DMS 273 (cell line): Measurements from ENCODE around the gene KCNC4.

ENCODE experiments used
- DNase-seq: peaks from one replicate; lab custom pipeline; 2025; ENCODE audit not compliant: unreplicated experiment; lab: John Stamatoyannopoulos, UW

The KCNC4 gene

DNA sequence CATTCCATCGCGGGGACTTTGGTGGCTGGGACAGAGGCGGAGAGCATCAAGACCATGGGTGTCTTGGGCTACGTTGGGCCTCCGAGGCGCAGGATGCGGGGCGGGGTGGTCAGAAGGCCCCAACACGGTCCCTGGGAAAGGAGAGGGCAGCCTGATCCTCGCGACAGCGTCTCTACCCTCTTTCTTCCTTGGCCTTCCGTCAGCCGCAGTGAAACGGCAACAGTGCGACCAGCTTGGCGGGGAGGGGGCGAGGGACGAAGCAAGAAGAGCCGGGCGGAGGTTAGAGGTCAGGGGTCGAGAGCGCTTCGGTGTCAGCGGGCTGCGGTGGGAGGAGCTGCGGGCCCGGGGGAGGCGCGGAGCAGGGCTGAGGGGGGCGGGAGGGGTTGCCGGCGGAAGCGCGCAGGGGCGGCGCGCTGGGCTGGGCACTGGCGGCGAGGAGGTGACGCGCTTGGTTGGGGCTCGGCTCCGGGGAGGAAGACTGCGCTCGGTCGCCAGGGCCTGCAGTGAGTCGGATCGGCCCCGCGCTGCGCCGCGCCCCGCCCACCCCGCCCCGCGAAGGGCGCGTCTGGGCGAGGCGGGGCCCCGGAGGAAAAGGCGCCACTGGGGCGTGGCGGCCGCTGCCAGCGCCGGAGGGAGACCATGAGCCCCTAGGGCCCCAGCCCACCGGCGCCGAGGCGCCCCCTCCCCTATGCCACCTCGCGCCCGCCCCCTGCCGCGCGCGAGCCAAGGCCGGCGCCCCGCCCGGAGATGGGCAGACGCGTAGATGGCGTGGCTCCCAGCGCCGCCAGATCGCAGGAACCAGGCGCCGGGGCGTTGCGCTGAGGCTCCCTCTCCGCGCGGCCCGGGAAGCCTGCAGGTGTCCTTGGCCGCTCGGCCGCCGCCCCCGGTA is at the start of gene KCNC4:
Gene KCNC4, plus strand, starts transcription at position 600 of the 889 bp plus-strand sequence. CDS start 1,186 bp downstream, outside the sequence.
- peak; percentile 92 for DNase-seq

DNA sequence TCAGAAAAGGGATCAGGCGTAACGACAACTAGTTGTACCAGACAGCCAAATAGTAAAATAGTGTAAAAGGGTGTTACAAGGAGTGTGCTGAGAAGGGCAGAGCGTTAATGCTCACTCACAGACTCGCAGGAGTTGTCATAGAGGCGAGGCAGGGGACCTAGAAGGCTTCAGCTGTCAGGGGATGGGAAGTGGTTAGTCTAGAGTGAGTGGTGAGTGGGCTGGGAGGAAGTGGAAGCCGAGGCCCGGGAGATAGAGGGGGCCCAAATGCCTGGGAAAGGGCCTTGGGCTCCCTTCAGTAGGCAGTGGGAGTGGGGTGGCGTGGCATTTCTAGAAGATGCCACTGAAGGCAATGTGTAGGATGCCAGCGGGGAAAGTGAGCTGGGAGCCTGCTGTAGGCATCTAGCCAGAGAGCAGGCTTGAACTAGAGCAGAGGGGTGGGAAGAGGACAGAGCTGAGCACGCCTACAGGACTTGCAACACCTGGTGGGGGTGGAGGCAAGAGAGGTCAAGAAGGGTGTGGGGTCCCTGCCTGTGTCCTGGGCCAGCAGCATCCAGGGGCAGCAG is 49.5 kb upstream of the KCNC4 start:
- no peak for DNase-seq

DNA sequence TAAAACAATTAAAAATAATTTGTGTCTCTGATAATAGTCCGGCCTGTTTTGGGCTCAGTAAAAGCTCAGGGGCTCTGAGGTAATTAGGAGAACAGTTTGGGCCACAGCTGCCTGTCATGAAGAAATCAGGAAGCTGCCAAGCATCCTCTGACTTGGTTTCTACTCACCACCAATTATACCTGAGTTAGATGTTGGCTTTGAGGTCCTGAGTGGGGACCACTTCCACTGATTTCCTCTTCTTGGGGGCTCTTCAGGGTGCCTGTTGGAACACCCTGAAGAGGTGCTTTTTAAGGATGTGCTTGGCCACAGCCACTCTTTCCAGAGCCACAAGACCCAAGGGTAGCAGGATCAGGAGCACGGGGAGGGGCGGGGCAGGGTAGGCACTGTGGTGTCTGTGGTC is 48.9 kb upstream of the KCNC4 start:
- no peak for DNase-seq

DNA sequence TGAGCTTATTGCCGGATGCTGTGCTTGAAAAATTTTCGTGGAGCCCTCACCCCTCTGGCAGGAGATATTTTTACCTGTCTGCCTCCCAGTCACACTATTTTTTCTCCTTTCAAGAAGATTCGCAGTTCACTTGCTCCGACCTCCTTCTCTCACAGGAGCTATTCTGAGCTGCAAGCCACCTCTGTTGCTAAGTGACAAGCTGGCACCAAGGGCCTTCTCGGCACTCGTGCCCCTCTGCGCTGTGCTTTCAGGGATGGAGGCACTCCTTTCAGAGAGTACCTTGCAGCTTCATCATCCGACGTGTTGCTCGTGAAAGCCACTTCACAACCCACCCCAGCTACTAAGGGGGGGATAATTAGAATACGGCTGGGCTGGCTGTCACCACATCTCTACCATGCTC is 48.3 kb upstream of the KCNC4 start:
- DNase-seq = no peak

DNA sequence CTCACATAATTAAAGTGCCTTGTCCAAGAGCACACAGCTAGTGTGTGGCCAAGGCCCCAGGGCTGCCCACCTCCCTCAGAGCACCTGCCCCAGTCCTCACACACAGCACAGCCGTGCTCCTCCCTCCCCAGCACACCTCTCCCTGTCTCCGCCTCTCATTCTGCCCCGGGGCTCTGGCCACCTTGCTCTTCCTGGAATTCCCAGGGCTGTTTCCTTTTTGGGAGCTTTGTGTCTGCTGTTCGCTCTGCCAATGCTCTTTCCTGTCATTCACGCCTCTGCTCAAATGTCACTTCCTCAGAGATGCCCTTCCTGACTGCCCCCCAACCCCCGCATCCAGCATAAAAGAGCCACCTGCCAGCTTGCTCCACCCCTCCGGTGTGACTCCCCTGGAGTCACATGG is 46.5 kb upstream of the KCNC4 start:
- no peak for DNase-seq

DNA sequence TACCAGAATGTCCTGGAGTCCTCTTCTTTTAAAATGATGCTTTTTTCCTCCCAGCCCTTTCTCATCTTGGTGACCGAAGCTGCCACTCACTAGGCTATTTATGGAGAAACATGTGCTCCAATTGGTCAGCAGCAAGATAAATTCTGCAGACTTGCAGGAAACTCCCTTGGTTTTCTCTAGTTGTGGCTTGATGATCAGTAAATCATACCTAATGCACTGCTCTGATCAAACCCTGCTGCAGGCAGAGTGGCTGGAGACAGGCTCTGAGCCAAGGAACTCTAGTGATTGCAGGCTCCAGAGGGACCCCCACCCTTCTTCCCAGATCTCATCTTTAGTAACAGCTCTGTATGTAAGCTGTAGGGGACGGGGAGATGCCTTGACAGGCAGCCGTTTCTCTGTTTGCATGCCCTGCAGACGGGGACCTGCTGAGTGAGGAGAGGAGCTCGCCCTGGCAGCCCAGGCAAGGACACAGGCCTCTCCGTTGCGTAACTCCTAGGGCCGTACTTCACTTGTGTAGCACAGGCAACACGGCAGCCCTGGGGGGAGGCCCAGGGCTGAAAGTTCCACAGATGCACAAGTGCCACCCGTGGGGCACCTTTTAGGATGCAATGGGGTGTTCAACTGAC is 45.3 kb upstream of the KCNC4 start:
- no peak for DNase-seq

DNA sequence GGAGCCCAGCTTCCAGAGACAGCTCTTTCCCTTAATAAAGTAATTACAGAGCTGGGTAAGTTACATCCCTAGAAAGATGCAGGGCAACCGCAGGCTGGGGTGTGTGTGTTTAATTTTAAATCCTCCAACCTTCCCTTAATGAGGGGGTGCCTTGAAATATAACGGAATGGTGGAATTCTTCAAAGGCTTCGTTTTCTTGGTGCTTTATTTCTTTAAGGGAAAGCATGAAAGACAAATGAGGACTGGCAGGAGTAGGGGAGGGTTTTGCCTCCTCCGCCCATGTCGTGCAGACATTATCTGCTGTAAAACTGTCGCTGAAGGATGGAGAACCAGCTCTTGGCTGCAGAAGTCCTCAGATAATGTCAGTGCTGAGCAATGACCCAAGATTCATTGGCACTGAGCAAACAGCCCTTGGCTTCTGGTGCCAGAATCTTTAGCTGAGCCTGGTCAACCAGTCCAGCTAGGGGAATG is 44.3 kb upstream of the KCNC4 start:
- no peak for DNase-seq

DNA sequence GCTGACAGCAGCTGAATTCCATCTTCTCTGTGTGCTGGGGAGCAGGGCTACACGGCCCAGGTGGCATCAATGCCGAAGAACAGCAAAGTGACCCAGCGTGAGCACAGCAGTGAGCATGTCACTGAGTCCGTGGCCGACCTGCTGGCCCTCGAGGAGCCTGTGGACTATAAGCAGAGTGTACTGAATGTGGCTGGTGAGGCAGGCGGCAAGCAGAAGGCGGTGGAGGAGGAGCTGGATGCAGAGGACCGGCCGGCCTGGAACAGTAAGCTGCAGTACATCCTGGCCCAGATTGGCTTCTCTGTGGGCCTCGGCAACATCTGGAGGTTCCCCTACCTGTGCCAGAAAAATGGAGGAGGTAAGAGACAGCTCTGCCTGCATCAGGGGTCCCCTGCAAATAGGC is 43.3 kb upstream of the KCNC4 start:
- no peak for DNase-seq

DNA sequence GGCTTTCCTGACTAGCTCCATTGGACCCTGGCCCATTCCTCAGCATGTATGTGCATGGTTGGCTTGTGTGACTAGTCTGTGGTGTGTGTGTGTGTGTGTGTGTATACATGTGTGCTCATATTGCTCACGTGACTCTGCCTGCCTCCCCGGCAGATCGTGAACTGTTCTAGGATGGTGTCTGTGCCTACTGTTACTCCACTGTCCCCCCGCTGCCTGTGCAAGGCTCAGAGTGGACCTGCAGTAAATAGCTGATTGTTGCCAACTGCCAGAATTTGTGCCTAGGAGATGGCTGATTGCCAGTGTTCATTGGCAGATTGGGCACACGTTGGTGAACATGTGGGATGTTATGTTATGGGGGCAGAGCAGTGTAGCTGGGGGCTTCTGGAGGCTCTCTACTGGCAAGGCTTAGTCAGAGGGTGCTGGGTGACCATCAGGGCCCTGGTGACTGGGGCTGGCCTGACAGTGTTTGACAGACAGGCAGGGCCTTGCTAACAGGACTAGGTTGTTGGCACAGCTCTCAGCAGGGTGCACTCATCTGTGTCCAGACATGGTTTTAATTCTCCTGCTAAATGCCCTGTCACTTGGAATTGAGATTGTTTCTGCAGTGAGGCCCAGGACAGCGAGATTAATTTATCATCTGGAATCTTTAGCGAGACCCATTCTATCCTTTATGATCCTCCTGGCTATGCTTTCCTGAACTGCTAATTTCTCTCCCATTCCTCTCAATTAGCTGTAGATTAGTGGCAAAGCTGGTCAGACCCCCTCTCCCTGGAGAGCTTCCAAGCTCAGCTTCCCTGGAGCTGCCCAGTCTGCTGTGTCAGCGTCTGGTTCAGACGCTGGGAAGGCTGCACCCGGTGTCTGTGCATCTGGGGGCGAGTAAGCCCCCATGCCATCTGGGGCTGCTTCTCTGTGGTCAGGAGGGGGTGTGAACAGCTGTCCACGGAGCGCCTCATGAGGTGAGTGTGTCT is 39.1 kb upstream of the KCNC4 start:
- peak; percentile 98 for DNase-seq

DNA sequence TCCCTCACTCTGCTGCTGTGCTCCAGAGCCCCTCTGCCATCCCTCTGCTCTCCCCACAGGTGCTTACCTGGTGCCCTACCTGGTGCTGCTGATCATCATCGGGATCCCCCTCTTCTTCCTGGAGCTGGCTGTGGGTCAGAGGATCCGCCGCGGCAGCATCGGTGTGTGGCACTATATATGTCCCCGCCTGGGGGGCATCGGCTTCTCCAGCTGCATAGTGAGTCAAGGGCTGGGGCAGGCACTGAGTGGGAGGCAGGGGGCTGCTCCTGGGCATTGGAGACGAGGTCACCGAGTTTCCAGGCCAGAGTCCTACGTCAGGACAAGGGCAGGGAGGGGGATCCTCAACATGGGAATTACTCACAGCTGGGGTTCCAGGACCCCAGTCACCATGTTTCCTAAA is 38.1 kb upstream of the KCNC4 start:
- no peak for DNase-seq

DNA sequence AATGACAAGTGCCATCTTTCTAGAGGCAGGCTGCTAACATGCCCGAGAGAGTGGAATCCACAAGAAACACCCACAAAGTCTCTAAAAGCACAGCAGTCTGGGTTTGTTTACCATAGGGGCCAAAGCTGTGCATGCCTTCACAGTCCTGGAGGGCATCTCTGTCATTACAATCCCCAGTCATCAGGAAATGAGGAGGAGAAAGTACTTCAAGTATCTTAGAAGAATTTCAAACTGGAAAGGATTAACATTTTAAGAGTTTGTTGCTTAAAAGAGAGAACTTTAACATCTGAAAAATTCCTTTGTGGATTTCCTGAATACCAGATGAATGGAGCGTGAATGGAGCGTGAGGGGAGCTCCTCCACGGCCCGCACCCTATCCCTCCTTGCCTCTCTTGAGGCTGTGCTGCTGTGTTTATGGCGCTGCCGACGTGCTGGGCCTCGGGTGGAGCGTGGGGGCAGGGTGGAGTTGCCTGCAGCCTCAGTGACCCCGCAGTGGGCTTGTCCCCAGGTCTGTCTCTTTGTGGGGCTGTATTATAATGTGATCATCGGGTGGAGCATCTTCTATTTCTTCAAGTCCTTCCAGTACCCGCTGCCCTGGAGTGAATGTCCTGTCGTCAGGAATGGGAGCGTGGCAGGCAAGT is 36.5 kb upstream of the KCNC4 start:
- no peak for DNase-seq

DNA sequence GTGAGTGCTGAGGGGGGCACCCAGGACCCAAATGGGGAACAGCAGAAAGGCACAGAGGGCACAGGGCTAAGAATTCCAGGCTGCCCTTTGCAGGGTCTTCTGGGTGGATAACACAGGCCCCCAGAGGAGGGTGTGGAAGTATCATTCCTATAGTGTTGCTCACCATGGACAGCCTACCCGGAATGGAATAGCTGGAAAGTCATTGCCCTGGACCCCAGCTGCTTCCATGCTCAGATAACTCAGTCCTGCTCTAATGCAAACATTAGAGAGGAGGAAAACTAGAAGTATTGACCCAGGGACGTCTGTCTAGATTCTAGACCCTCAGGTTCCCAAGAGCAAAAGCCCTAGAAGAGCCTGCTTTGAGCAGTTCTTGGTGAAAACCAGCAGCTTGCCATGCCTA is 35.2 kb upstream of the KCNC4 start:
- DNase-seq = no peak

DNA sequence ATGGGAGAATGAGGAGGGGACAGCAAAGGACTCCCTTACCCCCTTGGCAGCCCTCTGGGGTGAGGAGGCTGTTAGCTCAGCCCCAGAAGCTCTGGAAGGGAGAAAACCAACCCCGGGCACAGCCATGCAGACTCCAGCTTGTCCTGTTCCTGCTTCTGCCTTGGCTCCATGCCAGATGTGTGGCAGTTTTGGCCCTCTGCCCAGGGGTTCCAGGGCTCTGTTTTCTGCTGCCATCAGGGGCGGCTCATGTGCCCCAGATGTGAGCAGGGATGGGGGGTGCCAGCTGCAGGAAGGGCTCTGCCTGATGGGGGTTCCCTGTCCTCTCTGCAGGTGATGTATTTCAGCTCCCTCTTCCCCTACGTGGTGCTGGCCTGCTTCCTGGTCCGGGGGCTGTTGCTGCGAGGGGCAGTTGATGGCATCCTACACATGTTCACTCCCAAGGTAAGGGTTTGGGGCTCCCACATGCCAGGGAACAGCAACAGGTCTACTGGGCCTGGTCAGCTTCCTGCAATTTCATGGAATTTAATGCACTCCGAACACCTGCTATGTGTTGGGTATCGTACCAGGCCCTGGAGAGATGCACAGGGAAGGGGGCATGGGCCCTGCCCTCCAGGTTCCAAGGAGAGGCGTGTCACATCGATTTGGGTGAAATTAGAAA is 33.7 kb upstream of the KCNC4 start:
- DNase-seq = peak; percentile 92

DNA sequence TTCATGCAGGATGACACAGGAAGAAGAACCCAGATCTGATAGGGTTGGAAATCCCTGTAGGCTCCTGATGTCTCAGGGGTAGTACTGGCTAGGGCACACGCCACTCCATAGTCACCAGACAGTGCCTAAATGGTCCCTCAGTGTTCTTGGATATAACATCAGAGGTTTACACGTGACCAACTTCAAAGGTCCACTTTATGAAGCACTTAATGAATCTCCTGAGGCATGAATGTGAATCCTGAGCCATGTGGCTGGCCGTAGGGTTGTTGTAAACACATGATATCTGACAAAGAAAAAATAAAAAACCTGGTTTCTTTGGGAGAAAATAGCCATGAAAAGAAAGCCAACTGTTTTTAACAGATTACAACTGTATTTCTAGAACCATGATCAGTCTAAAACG is 32.3 kb upstream of the KCNC4 start:
- peak; percentile 51 for DNase-seq

DNA sequence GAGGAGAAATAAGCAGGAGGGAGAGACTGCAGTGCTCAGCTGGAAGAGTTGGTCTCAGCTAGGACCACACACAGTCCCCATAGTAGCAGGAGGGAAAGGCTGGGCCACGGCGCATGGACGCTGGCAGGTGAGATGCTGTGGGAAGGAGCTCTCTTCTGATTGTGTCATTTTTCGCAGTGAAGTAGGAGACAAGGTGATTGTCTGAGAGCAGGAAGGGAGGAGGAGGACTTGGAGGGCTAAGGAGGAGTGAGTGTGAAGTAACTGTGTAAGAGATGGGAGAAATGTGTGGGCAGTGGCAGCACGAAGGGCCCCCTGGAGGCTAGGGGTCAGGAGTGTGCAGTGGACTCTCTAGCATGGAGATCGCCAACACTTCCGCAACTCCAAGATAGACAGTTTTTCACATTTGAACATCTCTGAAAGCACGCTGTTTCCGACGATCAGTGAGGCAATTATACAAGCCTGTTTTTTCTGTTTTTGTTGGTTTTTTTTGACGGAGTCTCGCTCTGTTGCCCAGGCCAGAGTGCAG is 26.4 kb upstream of the KCNC4 start:
- DNase-seq = no peak

DNA sequence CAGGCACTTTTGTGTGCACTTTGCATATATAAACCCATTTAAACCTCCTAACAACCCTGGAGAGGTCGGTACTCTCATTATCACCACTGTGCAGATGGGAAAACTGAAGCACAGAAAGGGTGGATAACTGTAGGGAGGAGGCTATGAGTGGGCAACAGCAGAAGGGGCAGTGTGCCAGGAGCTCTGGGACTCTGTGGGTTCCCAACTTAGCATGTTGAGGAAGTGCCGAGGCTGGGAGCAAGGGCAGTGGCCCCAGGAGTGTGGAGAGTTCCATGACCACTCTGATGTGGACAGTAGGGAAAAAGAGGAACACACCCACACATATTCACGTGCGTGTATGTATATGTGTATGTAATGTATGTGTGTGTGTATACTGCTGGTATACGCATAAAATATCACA is 25.7 kb upstream of the KCNC4 start:
- DNase-seq = no peak

DNA sequence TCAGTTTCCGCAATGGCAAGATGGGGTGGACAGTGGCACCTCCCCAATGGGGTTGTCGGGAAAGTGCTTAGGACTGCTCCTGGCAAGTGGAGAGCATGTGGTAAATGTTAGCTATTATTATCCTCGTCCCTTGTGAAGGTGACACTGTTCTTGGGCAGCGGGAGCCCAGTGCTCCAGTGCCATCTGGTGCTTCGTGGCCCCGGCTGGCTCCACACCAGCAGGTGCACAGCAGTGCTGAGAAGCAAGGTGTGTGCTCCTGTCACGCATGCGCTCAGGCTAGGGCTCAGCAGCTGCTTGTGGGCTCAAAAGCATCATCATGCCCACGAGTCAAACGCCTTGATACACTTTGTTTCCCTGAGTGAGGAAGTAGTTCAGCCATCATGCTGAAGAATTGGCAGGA is 24.9 kb upstream of the KCNC4 start:
- DNase-seq = peak; percentile 56

DNA sequence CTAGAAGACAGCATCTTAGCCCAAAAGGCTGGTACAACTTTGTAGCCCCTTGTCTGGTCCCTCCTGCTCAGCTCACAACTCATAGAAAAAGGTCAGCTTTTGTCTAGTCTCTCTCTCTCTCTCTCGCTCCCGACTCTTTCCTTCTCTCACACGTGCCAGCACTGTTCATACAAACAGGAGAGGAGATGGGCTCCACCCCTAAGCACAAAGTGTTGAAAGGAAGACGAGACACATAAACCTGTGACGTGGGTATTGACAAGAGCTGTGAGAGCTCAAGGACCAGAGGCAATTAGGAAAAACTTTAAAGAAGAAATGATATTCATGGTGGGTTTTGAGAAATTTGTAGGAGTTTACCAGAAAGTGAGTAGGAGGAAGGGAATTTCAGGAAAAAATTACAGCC is 23.6 kb upstream of the KCNC4 start:
- DNase-seq = no peak

DNA sequence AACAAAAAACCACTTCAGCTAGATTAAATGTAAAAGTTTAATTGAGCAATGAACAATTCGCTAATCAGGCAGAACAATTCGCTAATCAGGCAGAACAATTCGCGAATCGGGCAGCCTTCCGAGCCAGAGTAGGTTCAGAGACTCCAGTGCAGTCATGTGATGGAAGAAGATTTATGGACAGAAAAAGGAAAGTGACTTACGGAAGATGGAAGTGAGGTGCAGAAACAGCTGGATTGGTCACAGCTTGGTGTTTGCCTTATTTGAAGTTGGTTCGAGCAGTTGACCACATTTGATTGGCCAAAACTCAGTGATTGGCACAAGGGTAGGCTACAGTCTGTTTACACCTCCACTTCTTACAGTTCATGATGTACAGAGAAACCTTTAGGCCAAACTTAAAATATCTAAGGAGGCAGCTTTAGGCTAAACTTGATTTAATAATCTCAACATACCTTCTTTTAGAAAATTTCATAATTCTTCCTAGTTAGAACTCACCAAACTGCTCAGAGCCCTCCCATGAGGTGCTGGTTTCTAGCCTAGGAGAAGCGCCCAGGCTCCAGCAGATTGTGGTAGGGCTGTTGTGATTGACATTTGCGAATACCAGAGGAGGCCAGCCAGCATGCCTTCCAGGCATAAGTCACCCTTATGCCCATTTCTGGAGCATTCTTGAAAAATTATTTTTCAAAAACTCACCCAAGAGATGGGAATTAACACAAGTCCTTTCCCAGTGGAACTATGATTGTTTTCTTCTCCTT is 22.8 kb upstream of the KCNC4 start:
- DNase-seq = peak; percentile 78
